Hematopoietic multipotent progenitor cell treated with erythropoietin and hydrocortisone succinate and interleukin-3 and kit ligand, for 17 days (in vitro differentiated cells): Measurements from ENCODE around the gene GALNT7.
A peak's percentile ranks its signal among the peaks of the same experiment; 100 is the strongest.

Experiments used
- DNase-seq: peaks from one replicate; pipeline ENCODE4 v3.0.0-alpha.2; 2015; ENCODE audit warnings: low spot score

GALNT7 gene

GRCh38 chr4:173265751-173266150, 97.1 kb downstream of the GALNT7 start:
- no peak for DNase-seq

GRCh38 chr4:173267711-173268110, 99.1 kb downstream of the GALNT7 start:
- no peak for DNase-seq

GRCh38 chr4:173269280-173269679, 100.7 kb downstream of the GALNT7 start:
- DNase-seq = no peak

GRCh38 chr4:173270312-173271027, 101.9 kb downstream of the GALNT7 start:
- no peak for DNase-seq

- DNase-seq = no peak
Measured at GRCh38 chr4:173272314-173272713, 103.7 kb downstream of the GALNT7 start.

- DNase-seq = no peak
Measured at GRCh38 chr4:173272996-173273395, 104.4 kb downstream of the GALNT7 start.

- no peak for DNase-seq
Measured at GRCh38 chr4:173273941-173274340, 105.3 kb downstream of the GALNT7 start.

- DNase-seq = no peak
Measured at GRCh38 chr4:173274744-173275143, 106.1 kb downstream of the GALNT7 start.

GRCh38 chr4:173275150-173275549, 106.5 kb downstream of the GALNT7 start:
- DNase-seq = no peak

- no peak for DNase-seq
Measured at GRCh38 chr4:173277340-173277739, 108.7 kb downstream of the GALNT7 start.

- DNase-seq = peak; percentile 29
Measured at GRCh38 chr4:173280998-173281397, 112.4 kb downstream of the GALNT7 start.

- peak; percentile 23 for DNase-seq
Measured at GRCh38 chr4:173281406-173282255, 113.0 kb downstream of the GALNT7 start.

GRCh38 chr4:173282256-173282562, 113.6 kb downstream of the GALNT7 start:
- no peak for DNase-seq

- no peak for DNase-seq
Measured at GRCh38 chr4:173282626-173283025, 114.0 kb downstream of the GALNT7 start.

GRCh38 chr4:173284463-173284862, 115.9 kb downstream of the GALNT7 start:
- no peak for DNase-seq

- no peak for DNase-seq
Measured at GRCh38 chr4:173287486-173287885, 118.9 kb downstream of the GALNT7 start.

GRCh38 chr4:173288296-173288695, 119.7 kb downstream of the GALNT7 start:
- DNase-seq = peak; percentile 94

GRCh38 chr4:173288698-173289352, 120.2 kb downstream of the GALNT7 start:
- DNase-seq = no peak

GRCh38 chr4:173289353-173289727, 120.7 kb downstream of the GALNT7 start:
- DNase-seq = peak; percentile 52

- no peak for DNase-seq
Measured at GRCh38 chr4:173291899-173292298, 123.3 kb downstream of the GALNT7 start.

GRCh38 chr4:173293663-173294062, 125.1 kb downstream of the GALNT7 start:
- no peak for DNase-seq

GRCh38 chr4:173294444-173294843, 125.8 kb downstream of the GALNT7 start:
- no peak for DNase-seq
